A549 (cell line): ENCODE data around the gene P2RY14. TPM values are rescaled to one million over a fixed set of nuclear protein-coding genes. Genes with fewer than 3 reads are reported as not detected.

Experiments used
- ATAC-seq, 2 experiments: fragments of 200-7000 bp in 1 of 2; fragments of >200 bp in 1 of 2; cut with Nextera tagmentation in 1 of 2; cut with Tn5 transposase in 1 of 2; 3 replicates each; pipeline versions ENCODE4 v1.8.0 to v1.9.1; 2018 to 2020; ENCODE audit warnings: mild to moderate bottlenecking in 1 of 2, moderate library complexity in 1 of 2
- CTCF ChIA-PET: fragments of 300-600 bp; sonication (Branson Sonifier 250); formaldehyde crosslinking; extraction: SDS; loops from one replicate; lab custom pipeline; 2021; ENCODE audit warnings: antibody characterized with exemption, inconsistent platforms; lab: Yijun Ruan, JAX
- POLR2A ChIA-PET: fragments of 350-600 bp; formaldehyde crosslinking; extraction: SDS; loops from one replicate; lab custom pipeline; 2021; ENCODE audit warnings: antibody characterized with exemption, inconsistent platforms; lab: Yijun Ruan, JAX
- DNase-seq, 2 experiments: peaks; one replicate each; pipeline versions ENCODE4 v3.0.0 to v3.0.0-alpha.2; 2011 to 2016; ENCODE audit warnings: low read depth in 1 of 2, low spot score in 1 of 2
- FAIRE-seq: peaks from 2 replicates; lab custom pipeline; 2011; peaks lifted over from hg19 to GRCh38; lab: Jason Lieb, UNC
- H3K27ac ChIP-seq, 2 experiments: fragments of >200 bp; sonication (Bioruptor Twin); formaldehyde crosslinking; 3 replicates each; pipeline ENCODE4 v1.5.1; 2016 to 2017
- H3K4me1 ChIP-seq: fragments of >200 bp; sonication (Bioruptor Twin); formaldehyde crosslinking; 3 replicates; pipeline ENCODE4 v1.6.1; 2016
- H3K4me2 ChIP-seq: fragments of >200 bp; sonication (Bioruptor Twin); formaldehyde crosslinking; 3 replicates; pipeline ENCODE4 v1.6.1; 2016
- H3K4me3 ChIP-seq: fragments of >200 bp; sonication (Bioruptor Twin); formaldehyde crosslinking; 3 replicates; pipeline ENCODE4 v1.5.1; 2016
- H3K9me3 ChIP-seq: fragments of >200 bp; sonication (Bioruptor Twin); formaldehyde crosslinking; 3 replicates; pipeline ENCODE4 v1.6.1; 2016
- CBX2 ChIP-seq: fragments of 200-600 bp; sonication (generic); IDR thresholded peaks from 2 replicates; pipeline ENCODE4 v1.6.1; 2016; ENCODE audit warnings: low read depth, mild to moderate bottlenecking, borderline replicate concordance
- CEBPB ChIP-seq, 2 experiments: fragments of >200 bp in 1 of 2; sonication (Bioruptor Twin) in 1 of 2; formaldehyde crosslinking in 1 of 2; IDR thresholded peaks; 2 replicates each; pipeline ENCODE4 v1.6.1; 2012 to 2016
- CHD2 ChIP-seq: fragments of 150-350 bp; IDR thresholded peaks from 2 replicates; pipeline ENCODE4 v1.6.1; 2014; ENCODE audit warnings: low read length; ENCODE audit not compliant: partially characterized antibody
- ESRRA ChIP-seq: fragments of 150-350 bp; IDR thresholded peaks from 2 replicates; pipeline ENCODE4 v1.6.1; 2014; ENCODE audit warnings: mild to moderate bottlenecking, low read length, borderline replicate concordance
- FOSB ChIP-seq: fragments of 250-450 bp; sonication (Bioruptor Pico); IDR thresholded peaks from 2 replicates; pipeline ENCODE4 v1.5.0; 2020; ENCODE audit warnings: mild to moderate bottlenecking, moderate library complexity
- FOSL2 ChIP-seq, 2 experiments: fragments of 450-650 bp in 1 of 2; fragments of >200 bp in 1 of 2; sonication (Bioruptor Twin) in 1 of 2; formaldehyde crosslinking; IDR thresholded peaks; 2 replicates each; pipeline versions ENCODE4 v1.5.0 to v1.6.1; 2016 to 2020; ENCODE audit warnings: mild to moderate bottlenecking in 1 of 2, moderate library complexity in 1 of 2
- FOXS1 ChIP-seq: fragments of 250-450 bp; sonication (Bioruptor Pico); IDR thresholded peaks from 2 replicates; pipeline ENCODE4 v1.5.0; 2020; ENCODE audit warnings: mild to moderate bottlenecking, moderate library complexity
- HMGXB4 ChIP-seq: fragments of 250-450 bp; sonication (Bioruptor Pico); IDR thresholded peaks from 2 replicates; pipeline ENCODE4 v1.5.0; 2021; ENCODE audit warnings: mild to moderate bottlenecking, moderate library complexity, borderline replicate concordance
- HOXA7 ChIP-seq: fragments of 250-450 bp; sonication (Bioruptor Pico); IDR thresholded peaks from 2 replicates; pipeline ENCODE4 v1.5.0; 2020; ENCODE audit warnings: mild to moderate bottlenecking, moderate library complexity
- HOXB5 ChIP-seq: fragments of 250-450 bp; sonication (Bioruptor Pico); IDR thresholded peaks from 2 replicates; pipeline ENCODE4 v1.5.0; 2020; ENCODE audit warnings: mild to moderate bottlenecking, moderate library complexity
- JUN ChIP-seq, 2 experiments: fragments of >200 bp; sonication (Bioruptor Twin); formaldehyde crosslinking; IDR thresholded peaks; 2 replicates in 1 of 2; 3 replicates in 1 of 2; pipeline ENCODE4 v1.6.1; 2016 to 2017
- MYC ChIP-seq: IDR thresholded peaks from 2 replicates; pipeline ENCODE4 v1.6.1; 2012; ENCODE audit warnings: mild to moderate bottlenecking, inconsistent platforms, low read length, improper control_type of control experiment, borderline replicate concordance
- NFE2L2 ChIP-seq: fragments of 150-350 bp; conservative IDR thresholded peaks from 2 replicates; pipeline ENCODE4 v1.6.1; 2014; ENCODE audit warnings: low read length
- NR3C1 ChIP-seq: fragments of >200 bp; sonication (Bioruptor Twin); formaldehyde crosslinking; IDR thresholded peaks from 3 replicates; pipeline ENCODE4 v1.6.1; 2017
- PBX3 ChIP-seq: IDR thresholded peaks from 2 replicates; pipeline ENCODE4 v1.6.1; 2012
- PHF8 ChIP-seq: fragments of 200-600 bp; sonication (generic); IDR thresholded peaks from 2 replicates; pipeline ENCODE4 v1.6.1; 2016; ENCODE audit warnings: low read depth, mild to moderate bottlenecking, antibody characterized with exemption, moderate library complexity, borderline replicate concordance
- RARB ChIP-seq: fragments of 250-450 bp; sonication (Bioruptor Pico); IDR thresholded peaks from 2 replicates; pipeline ENCODE4 v1.8.0; 2021; ENCODE audit warnings: mild to moderate bottlenecking, moderate library complexity
- REST ChIP-seq: fragments of 200-600 bp; sonication (generic); IDR thresholded peaks from 2 replicates; pipeline ENCODE4 v1.6.1; 2016; ENCODE audit warnings: antibody characterized with exemption, mild to moderate bottlenecking, moderate library complexity
- ZC3H11A ChIP-seq: fragments of 450-650 bp; IDR thresholded peaks from 2 replicates; pipeline ENCODE4 v1.6.1; 2014; ENCODE audit warnings: antibody characterized with exemption, mild to moderate bottlenecking
- ZNF302 ChIP-seq: fragments of 250-450 bp; sonication (Bioruptor Pico); IDR thresholded peaks from 2 replicates; pipeline ENCODE4 v1.9.0; 2021; ENCODE audit warnings: inconsistent platforms, mild to moderate bottlenecking, moderate library complexity
- ZSCAN20 ChIP-seq: fragments of 250-450 bp; sonication (Bioruptor Pico); IDR thresholded peaks from 2 replicates; pipeline ENCODE4 v1.8.0; 2022; ENCODE audit warnings: mild to moderate bottlenecking, moderate library complexity
- WGBS: methylation state at CpG from one replicate; pipeline ENCODE4 v1.1.6; 2017; ENCODE audit errors: missing lambda C conversion rate; 5-methylcytosine and 5-hydroxymethylcytosine counted together
- polyA plus RNA-seq, 4 experiments: library from polyadenylated mRNA; depleted of rRNA in 3 of 4; stranded (reverse); fragments of >200 nt; fragmentation: RNase III in 1 of 4; extraction: RNeasy Plus Mini Kit Qiagen cat#74134 plus additional on column Dnase treatment in 1 of 4; gene quantifications; 2 replicates in 3 of 4; 3 replicates in 1 of 4; pipeline ENCODE4 v1.2.3, GENCODE V29; 2011 to 2017

Gene P2RY14
- polyA plus RNA-seq, 2 of the 4 experiments (the other 2 are of a cell fraction) = not detected

- no peak overlapping the region for H3K4me2 ChIP-seq
- DNase-seq (no peak), ATAC-seq (no peak), FAIRE-seq (no peak)
- TF ChIP-seq PBX3 = no peak
- no peak for TF ChIP-seq CHD2
- 97% methylated on average over 2 of the region's 2 CpGs for WGBS
- H3K9me3 ChIP-seq = no peaks in the 10 kb centered on the region
- H3K27ac ChIP-seq = no peak overlapping the region
- ChIA-PET POLR2A (interaction anchor here (0.8 kb wide), 1 partner anchor 10 kb away, joined by 5 read pairs; no protein-coding TSS in a partner anchor), CTCF (interaction anchor here (0.9 to 1.5 kb wide), 2 partner anchors 9 to 11 kb away, joined by 4 to 7 read pairs; no protein-coding TSS in a partner anchor)
- peaks cover 20% of the 10 kb centered on the region; the same call in 2 of the 3 replicates for H3K4me1 ChIP-seq
- no peak overlapping the region for H3K4me3 ChIP-seq
Observed at GRCh38 chr3:151315846-151316245, 37.5 kb upstream of the P2RY14 start.

- ChIA-PET POLR2A (no interaction called here), CTCF (interaction anchor here (1.0 to 1.2 kb wide), 3 partner anchors 10 to 524 kb away, joined by 3 read pairs; no protein-coding TSS in a partner anchor)
- Histone ChIP-seq H3K9me3 (no peaks in the 10 kb centered on the region), H3K4me3 (no peak overlapping the region), H3K27ac (0 out of 6 replicates have a peak overlapping the region, but pooled peaks of 1 of the 2 experiments have one; percentile 11), H3K4me1 (peaks cover 20% of the 10 kb centered on the region; the same call in 2 of the 3 replicates), H3K4me2 (no peak overlapping the region)
- 89% methylated on average over 2 of the region's 2 CpGs for WGBS
- no peak for TF ChIP-seq FOXS1 (CRISPR knock-in tag)
- TF ChIP-seq JUN (IDR thresholded peaks at IDR 0.05) = no peak
- no peak for TF ChIP-seq HMGXB4 (CRISPR knock-in tag)
- TF ChIP-seq CBX2 = no peak
- no peak for TF ChIP-seq CEBPB (IDR thresholded peaks at IDR 0.05)
- no peak for TF ChIP-seq HOXB5 (CRISPR knock-in tag)
- TF ChIP-seq PHF8 = no peak
- no peak for TF ChIP-seq ESRRA
- TF ChIP-seq ZSCAN20 (CRISPR knock-in tag) = no peak
- no peak for TF ChIP-seq RARB (CRISPR knock-in tag)
- no peak for TF ChIP-seq ZC3H11A
- TF ChIP-seq ZNF302 (CRISPR knock-in tag) = no peak
- TF ChIP-seq NR3C1 = no peak
- TF ChIP-seq FOSB (CRISPR knock-in tag) = no peak
- FAIRE-seq (no peak), ATAC-seq (no peak), DNase-seq (no peak)
Observed at GRCh38 chr3:151315136-151315535, 36.8 kb upstream of the P2RY14 start.

- ATAC-seq (no peak), DNase-seq (no peak), FAIRE-seq (no peak)
- H3K27ac ChIP-seq = 0 out of 6 replicates have a peak overlapping the region, but pooled peaks of 1 of the 2 experiments have one; percentile 11
- TF ChIP-seq REST (no peak), CBX2 (no peak), NFE2L2 (no peak), RARB (CRISPR knock-in tag) (no peak), HOXA7 (CRISPR knock-in tag) (no peak), MYC (no peak), FOSL2 (IDR thresholded peaks at IDR 0.05) (no peak), FOSL2 (CRISPR knock-in tag; IDR thresholded peaks at IDR 0.05) (no peak)
- H3K4me3 ChIP-seq = no peak overlapping the region
- 79% methylated on average over 5 of the region's 5 CpGs for WGBS
- ChIA-PET POLR2A (no interaction called here), CTCF (interaction anchor here (1.0 to 1.2 kb wide), 4 partner anchors 10 to 524 kb away, joined by 3 read pairs; no protein-coding TSS in a partner anchor)
- peaks cover 20% of the 10 kb centered on the region; the same call in 2 of the 3 replicates for H3K4me1 ChIP-seq
- no peaks in the 10 kb centered on the region for H3K9me3 ChIP-seq
- no peak overlapping the region for H3K4me2 ChIP-seq
Observed at GRCh38 chr3:151314593-151314992, 36.3 kb upstream of the P2RY14 start.
